GM12878 (cell line): ENCODE results near the gene C1orf21. TPM values are rescaled to one million over a fixed set of nuclear protein-coding genes. Genes with fewer than 3 reads are reported as not detected.

Experiments
- ATAC-seq: fragments of 200-7000 bp; cut with Tn5 transposase; 3 replicates; pipeline ENCODE4 v1.9.1; 2020; ENCODE audit warnings: mild to moderate bottlenecking, moderate library complexity
- BruUV-seq: library from RNA; stranded (reverse); fragments of 400-500 nt; replicated peaks from 2 replicates; lab custom pipeline; 2021; lab: Mats Ljungman, UMichigan
- CTCF ChIA-PET: fragments of 300-600 bp; sonication (Branson Sonifier 250); formaldehyde crosslinking; extraction: SDS; loops from one replicate; lab custom pipeline; 2021; ENCODE audit warnings: inconsistent platforms; lab: Yijun Ruan, JAX
- POLR2A ChIA-PET: fragments of 350-600 bp; formaldehyde crosslinking; extraction: SDS; loops from one replicate; lab custom pipeline; 2021; ENCODE audit warnings: inconsistent platforms; lab: Charles Lee
- RAD21 ChIA-PET: fragments of 300-600 bp; sonication (Branson Sonifier 250); formaldehyde crosslinking; loops from one replicate; lab custom pipeline; 2023; ENCODE audit warnings: antibody characterized with exemption; ENCODE audit not compliant: unreplicated experiment; lab: Charles Lee
- SMC1A ChIA-PET: fragments of 300-600 bp; sonication (Branson Sonifier 250); formaldehyde crosslinking; loops from one replicate; lab custom pipeline; 2023; ENCODE audit not compliant: unreplicated experiment, uncharacterized antibody; lab: Charles Lee
- DNase-seq: peaks from one replicate; pipeline ENCODE4 v3.0.0-alpha.2; 2011; ENCODE audit warnings: low read depth, low spot score
- FAIRE-seq: peaks from 3 replicates; lab custom pipeline; 2011; peaks lifted over from hg19 to GRCh38; lab: Jason Lieb, UNC
- H2AFZ ChIP-seq: 2 replicates; pipeline ENCODE4 v1.6.0; 2011; ENCODE audit warnings: low read depth, low read length, control low read depth; ENCODE audit not compliant: control insufficient read depth
- H3K27ac ChIP-seq: 2 replicates; pipeline ENCODE4 v1.5.1; 2011; ENCODE audit warnings: control low read depth; ENCODE audit not compliant: control insufficient read depth, insufficient read depth
- H3K27me3 ChIP-seq, 2 experiments: replicated peaks in 1 of 2; 2 replicates each; pipeline versions ENCODE4 v1.6.0 to v1.6.1; 2011; ENCODE audit warnings: low read length in 1 of 2; ENCODE audit not compliant: control insufficient read depth in 2 of 2, insufficient read depth in 2 of 2
- H3K36me3 ChIP-seq, 2 experiments: 2 replicates each; pipeline ENCODE4 v1.5.1; 2011; ENCODE audit warnings: low read length in 1 of 2; ENCODE audit not compliant: control insufficient read depth in 2 of 2, insufficient read depth in 2 of 2
- H3K4me1 ChIP-seq: 2 replicates; pipeline ENCODE4 v1.6.1; 2011; ENCODE audit warnings: mild to moderate bottlenecking, low read length, moderate library complexity, mixed read lengths; ENCODE audit not compliant: control insufficient read depth, insufficient read depth
- H3K4me2 ChIP-seq: 2 replicates; pipeline ENCODE4 v1.6.0; 2011; ENCODE audit warnings: control low read depth; ENCODE audit not compliant: control insufficient read depth, insufficient read depth
- H3K4me3 ChIP-seq: fragments of 200-600 bp; sonication (generic); 2 replicates; pipeline ENCODE4 v1.5.1; 2016
- H3K79me2 ChIP-seq: 2 replicates; pipeline ENCODE4 v1.6.0; 2011; ENCODE audit warnings: low read length; ENCODE audit not compliant: control insufficient read depth, insufficient read depth
- H3K9ac ChIP-seq: 2 replicates; pipeline ENCODE4 v1.8.0; 2011; ENCODE audit warnings: low read length, control low read depth, mixed read lengths; ENCODE audit not compliant: control insufficient read depth, insufficient read depth
- H3K9me3 ChIP-seq: replicated peaks from 3 replicates; pipeline ENCODE4 v1.5.1; 2011; ENCODE audit warnings: mild to moderate bottlenecking, low read length; ENCODE audit not compliant: control insufficient read depth, insufficient read depth
- H4K20me1 ChIP-seq: 2 replicates; pipeline ENCODE4 v1.6.0; 2011; ENCODE audit not compliant: control insufficient read depth, insufficient read depth
- BCL11A ChIP-seq: IDR thresholded peaks from 2 replicates; pipeline ENCODE4 v1.6.1; 2011; ENCODE audit warnings: low read depth, low read length
- CBX5 ChIP-seq: sonication (generic); IDR thresholded peaks from 2 replicates; pipeline ENCODE4 v1.6.1; 2016; ENCODE audit warnings: low read depth, moderate library complexity, mild to moderate bottlenecking, inconsistent platforms
- CEBPB ChIP-seq, 2 experiments: fragments of 150-350 bp in 1 of 2; IDR thresholded peaks; 2 replicates each; pipeline ENCODE4 v1.6.1; 2012 to 2014; ENCODE audit warnings: low read depth in 2 of 2, low read length in 2 of 2, borderline replicate concordance in 1 of 2, inconsistent platforms in 1 of 2
- EGR1 ChIP-seq, 2 experiments: IDR thresholded peaks; 1 replicate in 1 of 2; 2 replicates in 1 of 2; pipeline ENCODE4 v1.6.1; 2011 to 2012; ENCODE audit warnings: low read depth in 2 of 2, low read length in 2 of 2, borderline replicate concordance in 1 of 2, mild to moderate bottlenecking in 1 of 2, moderate library complexity in 1 of 2
- MEF2A ChIP-seq: IDR thresholded peaks from 2 replicates; pipeline ENCODE4 v1.6.1; 2011; ENCODE audit warnings: low read depth, mild to moderate bottlenecking, low read length, moderate library complexity; ENCODE audit not compliant: insufficient read depth
- POLR2AphosphoS2 ChIP-seq: IDR thresholded peaks from 2 replicates; pipeline ENCODE4 v1.6.1; 2011; ENCODE audit warnings: low read depth, mild to moderate bottlenecking, low read length, improper control_type of control experiment, moderate library complexity
- RB1 ChIP-seq: fragments of 450-650 bp; formaldehyde crosslinking; IDR thresholded peaks from 2 replicates; pipeline ENCODE4 v1.6.1; 2017; ENCODE audit warnings: mild to moderate bottlenecking, borderline replicate concordance
- SMAD1 ChIP-seq: fragments of 450-650 bp; IDR thresholded peaks from 2 replicates; pipeline ENCODE4 v1.6.1; 2018; ENCODE audit warnings: mild to moderate bottlenecking, low read depth; ENCODE audit not compliant: partially characterized antibody
- SPI1 ChIP-seq: IDR thresholded peaks from 2 replicates; pipeline ENCODE4 v1.6.1; 2011; ENCODE audit warnings: low read depth, mild to moderate bottlenecking, low read length, moderate library complexity, borderline replicate concordance; ENCODE audit not compliant: insufficient read depth
- STAT1 ChIP-seq: fragments of 450-650 bp; conservative IDR thresholded peaks from 2 replicates; pipeline ENCODE4 v1.6.1; 2014; ENCODE audit warnings: antibody characterized with exemption, mild to moderate bottlenecking
- STAT3 ChIP-seq: IDR thresholded peaks from 2 replicates; pipeline ENCODE4 v1.6.1; 2011; ENCODE audit warnings: low read depth, low read length, improper control_type of control experiment
- TARDBP ChIP-seq: IDR thresholded peaks from 2 replicates; pipeline ENCODE4 v1.6.1; 2016; ENCODE audit warnings: borderline replicate concordance
- ZNF207 ChIP-seq: fragments of 450-650 bp; IDR thresholded peaks from 2 replicates; pipeline ENCODE4 v1.6.1; 2014; ENCODE audit warnings: antibody characterized with exemption, mild to moderate bottlenecking, borderline replicate concordance
- WGBS: methylation state at CpG from one replicate; pipeline ENCODE4 v1.1.6; 2016; ENCODE audit warnings: low lambda C conversion rate; ENCODE audit not compliant: insufficient replicate concordance, insufficient coverage; ENCODE audit errors: missing lambda C conversion rate; 5-methylcytosine and 5-hydroxymethylcytosine counted together
- in situ Hi-C: fragments of 300-500 bp; cut with MboI; formaldehyde crosslinking; loops from 9 replicates; pipeline ENCODE4 v1.14.3; 2018; ENCODE audit warnings: mixed read lengths
- intact Hi-C: fragments of 100-400 bp; cut with micrococcal nuclease; formaldehyde crosslinking; loops from one replicate; pipeline ENCODE4 v1.14.2; 2022; ENCODE audit not compliant: unreplicated experiment
- polyA plus RNA-seq, 11 experiments: library from polyadenylated mRNA; depleted of rRNA in 4 of 11; unstranded in 6 of 11; stranded (reverse) in 5 of 11; fragments of >200 nt; fragmentation: Nextera tagmentation in 4 of 11; fragmentation: Illumina TruSeq in 1 of 11; extraction: Ambion mirVana in 4 of 11; extraction: Trizol in 1 of 11; gene quantifications; 1 replicate in 1 of 11; 2 replicates in 10 of 11; pipeline versions ENCODE4 v1.2.1 to v1.2.3, GENCODE V29; 2011 to 2016; ENCODE audit warnings: inconsistent platforms in 2 of 11, missing spikeins in 2 of 11, low read depth in 1 of 11
- total RNA-seq, 4 experiments: library from RNA; depleted of rRNA in 3 of 4; stranded (reverse); fragments of >200 nt in 3 of 4; fragmentation: Illumina TruSeq in 1 of 4; extraction: Trizol in 1 of 4; gene quantifications; 2 replicates each; pipeline versions ENCODE4 v1.2.1 to v1.2.3, GENCODE V29; 2013 to 2021
- TF ChIP-seq, protein P1 (sequence below): fragments of 450-650 bp; IDR thresholded peaks from 2 replicates; pipeline ENCODE4 v1.6.1; 2017; ENCODE audit warnings: mild to moderate bottlenecking, moderate library complexity
- TF ChIP-seq, protein P2 (sequence below): fragments of 450-650 bp; conservative IDR thresholded peaks from 2 replicates; pipeline ENCODE4 v1.6.1; 2017; ENCODE audit warnings: mild to moderate bottlenecking, moderate library complexity

The C1orf21 gene
- total and polyA plus RNA-seq, 10 of the 15 experiments (the other 5 are each of a cell fraction or from before 2014, with no cell fraction given), result 0.03 to 1.6 (median 0.17) TPM; not detected in 3

DNA sequence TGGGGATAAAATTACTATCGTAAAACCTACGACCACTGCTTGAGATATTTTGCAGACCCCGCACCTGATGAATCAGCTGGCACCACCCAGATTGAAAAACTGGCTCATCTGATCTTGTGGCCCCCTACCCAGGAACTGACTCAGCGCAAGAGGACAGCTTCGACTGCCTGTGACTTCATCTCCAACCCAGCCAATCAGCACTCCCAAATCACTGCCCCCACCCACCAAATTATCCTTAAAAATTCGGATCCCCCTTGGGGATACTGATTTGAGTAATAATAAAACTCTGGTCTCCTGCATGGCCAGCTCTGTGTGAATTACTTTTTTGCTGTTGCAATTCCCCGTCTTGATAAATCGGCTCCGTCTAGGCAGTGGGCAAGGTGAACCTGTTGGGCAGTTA lies 286.5 kb downstream of the C1orf21 start:
- ATAC-seq (no peak), FAIRE-seq (no peak), DNase-seq (no peak)
- Histone ChIP-seq H3K4me3 (no peak overlapping the region), H3K36me3 (no peaks in the 10 kb centered on the region), H3K4me1 (no peaks in the 10 kb centered on the region), H3K27ac (no peak overlapping the region), H3K9ac (no peak overlapping the region), H3K9me3 (no peaks in the 10 kb centered on the region), H3K27me3 (peaks cover 0 to 5% of the 10 kb centered on the region in 2 experiments; a peak in 2 of 4 replicates), H2AFZ (no peak overlapping the region), H4K20me1 (no peaks in the 10 kb centered on the region), H3K4me2 (no peak overlapping the region), H3K79me2 (no peaks in the 10 kb centered on the region)
- BruUV-seq, result no TSS peak
- in situ Hi-C loops (no loop called here), intact Hi-C loops (no loop called here)
- SMC1A ChIA-PET, result interaction anchor here (1.3 kb wide), 1 partner anchor 13 kb away, joined by 3 read pairs; no protein-coding TSS in a partner anchor
- POLR2A ChIA-PET, result no interaction called here
- 51% methylated on average over 9 of the region's 9 CpGs for WGBS
- RAD21 ChIA-PET, result no interaction called here
- no peak for TF ChIP-seq SMAD1
- TF ChIP-seq CBX5, result no peak
- no peak for TF ChIP-seq RB1
- no peak for TF ChIP-seq CEBPB (IDR thresholded peaks at IDR 0.05; ENCODE audit: borderline replicate concordance in 1 of 2, low read depth in 2 of 2, low read length in 2 of 2)
- TF ChIP-seq STAT1, result no peak
- TF ChIP-seq TARDBP, result no peak
- no peak for TF ChIP-seq ZNF207
- no peak for TF ChIP-seq POLR2AphosphoS2
- TF ChIP-seq BCL11A, result no peak
- no peak for TF ChIP-seq MEF2A
- TF ChIP-seq EGR1 (IDR thresholded peaks at IDR 0.05; ENCODE audit: borderline replicate concordance in 1 of 2, low read depth in 2 of 2, low read length in 2 of 2), result no peak
- TF ChIP-seq SPI1, result no peak
- no peak for TF ChIP-seq STAT3
- TF ChIP-seq, protein P1, sequence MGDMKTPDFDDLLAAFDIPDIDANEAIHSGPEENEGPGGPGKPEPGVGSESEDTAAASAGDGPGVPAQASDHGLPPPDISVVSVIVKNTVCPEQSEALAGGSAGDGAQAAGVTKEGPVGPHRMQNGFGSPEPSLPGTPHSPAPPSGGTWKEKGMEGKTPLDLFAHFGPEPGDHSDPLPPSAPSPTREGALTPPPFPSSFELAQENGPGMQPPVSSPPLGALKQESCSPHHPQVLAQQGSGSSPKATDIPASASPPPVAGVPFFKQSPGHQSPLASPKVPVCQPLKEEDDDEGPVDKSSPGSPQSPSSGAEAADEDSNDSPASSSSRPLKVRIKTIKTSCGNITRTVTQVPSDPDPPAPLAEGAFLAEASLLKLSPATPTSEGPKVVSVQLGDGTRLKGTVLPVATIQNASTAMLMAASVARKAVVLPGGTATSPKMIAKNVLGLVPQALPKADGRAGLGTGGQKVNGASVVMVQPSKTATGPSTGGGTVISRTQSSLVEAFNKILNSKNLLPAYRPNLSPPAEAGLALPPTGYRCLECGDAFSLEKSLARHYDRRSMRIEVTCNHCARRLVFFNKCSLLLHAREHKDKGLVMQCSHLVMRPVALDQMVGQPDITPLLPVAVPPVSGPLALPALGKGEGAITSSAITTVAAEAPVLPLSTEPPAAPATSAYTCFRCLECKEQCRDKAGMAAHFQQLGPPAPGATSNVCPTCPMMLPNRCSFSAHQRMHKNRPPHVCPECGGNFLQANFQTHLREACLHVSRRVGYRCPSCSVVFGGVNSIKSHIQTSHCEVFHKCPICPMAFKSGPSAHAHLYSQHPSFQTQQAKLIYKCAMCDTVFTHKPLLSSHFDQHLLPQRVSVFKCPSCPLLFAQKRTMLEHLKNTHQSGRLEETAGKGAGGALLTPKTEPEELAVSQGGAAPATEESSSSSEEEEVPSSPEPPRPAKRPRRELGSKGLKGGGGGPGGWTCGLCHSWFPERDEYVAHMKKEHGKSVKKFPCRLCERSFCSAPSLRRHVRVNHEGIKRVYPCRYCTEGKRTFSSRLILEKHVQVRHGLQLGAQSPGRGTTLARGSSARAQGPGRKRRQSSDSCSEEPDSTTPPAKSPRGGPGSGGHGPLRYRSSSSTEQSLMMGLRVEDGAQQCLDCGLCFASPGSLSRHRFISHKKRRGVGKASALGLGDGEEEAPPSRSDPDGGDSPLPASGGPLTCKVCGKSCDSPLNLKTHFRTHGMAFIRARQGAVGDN, result no peak
- TF ChIP-seq, protein P2, sequence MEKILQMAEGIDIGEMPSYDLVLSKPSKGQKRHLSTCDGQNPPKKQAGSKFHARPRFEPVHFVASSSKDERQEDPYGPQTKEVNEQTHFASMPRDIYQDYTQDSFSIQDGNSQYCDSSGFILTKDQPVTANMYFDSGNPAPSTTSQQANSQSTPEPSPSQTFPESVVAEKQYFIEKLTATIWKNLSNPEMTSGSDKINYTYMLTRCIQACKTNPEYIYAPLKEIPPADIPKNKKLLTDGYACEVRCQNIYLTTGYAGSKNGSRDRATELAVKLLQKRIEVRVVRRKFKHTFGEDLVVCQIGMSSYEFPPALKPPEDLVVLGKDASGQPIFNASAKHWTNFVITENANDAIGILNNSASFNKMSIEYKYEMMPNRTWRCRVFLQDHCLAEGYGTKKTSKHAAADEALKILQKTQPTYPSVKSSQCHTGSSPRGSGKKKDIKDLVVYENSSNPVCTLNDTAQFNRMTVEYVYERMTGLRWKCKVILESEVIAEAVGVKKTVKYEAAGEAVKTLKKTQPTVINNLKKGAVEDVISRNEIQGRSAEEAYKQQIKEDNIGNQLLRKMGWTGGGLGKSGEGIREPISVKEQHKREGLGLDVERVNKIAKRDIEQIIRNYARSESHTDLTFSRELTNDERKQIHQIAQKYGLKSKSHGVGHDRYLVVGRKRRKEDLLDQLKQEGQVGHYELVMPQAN, result no peak
- CTCF ChIA-PET, result no interaction called here
